ENCODE data around the gene VTA1. TPM values are rescaled to one million over a fixed set of nuclear protein-coding genes. Genes with fewer than 3 reads are reported as not detected.

VTA1 gene
- polyA plus RNA-seq, 4 donors = 42.0 to 73.9 (median 47.1) TPM

DNA sequence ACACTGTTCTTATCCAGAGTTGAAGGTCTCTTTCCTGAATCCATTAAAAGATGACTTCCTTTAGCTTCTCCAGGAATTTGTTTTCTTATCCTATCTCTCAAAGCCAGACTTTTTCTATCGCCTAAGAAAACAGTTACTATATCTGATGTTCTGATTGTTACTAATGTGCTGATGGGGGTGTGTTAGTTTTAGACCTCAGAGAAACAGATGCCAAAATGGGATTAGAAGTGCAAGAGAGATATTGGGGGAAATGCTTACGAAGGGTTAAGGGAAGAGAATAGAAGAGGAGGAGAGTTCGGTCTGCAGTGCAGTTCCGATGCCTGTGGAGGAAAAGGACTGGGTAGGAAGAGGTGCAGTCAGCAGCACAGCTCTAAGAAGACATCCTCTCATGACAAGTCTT is 119.0 kb downstream of the VTA1 start:
- no peak for DNase-seq
- no peaks in the 10 kb centered on the region for H3K27me3 ChIP-seq (ENCODE audit: control insufficient read depth in 3 of 3, insufficient read depth in 3 of 3, low read length in 3 of 3)
- FAIRE-seq = no peak
- 79 to 89% (median 89%) methylated on average over 4 of the region's 4 CpGs for WGBS, 3 donors
- no peaks in the 10 kb centered on the region for H3K9me3 ChIP-seq (ENCODE audit: control insufficient read depth in 2 of 2, insufficient read depth in 1 of 2, low read depth in 1 of 2, low read length in 1 of 2)
- no peak overlapping the region for H3K4me3 ChIP-seq (ENCODE audit: low read depth in 1 of 3, low read length in 3 of 3)
- no peak overlapping the region for H3K27ac ChIP-seq (ENCODE audit: low read depth in 1 of 3, low read length in 2 of 3)
- no peaks in the 10 kb centered on the region for H3K36me3 ChIP-seq (ENCODE audit: control insufficient read depth in 3 of 3, insufficient read depth in 2 of 3, low read depth in 1 of 3, low read length in 3 of 3)
- peaks cover 0 to 5% (median 2%) of the 10 kb centered on the region in 3 donors for H3K4me1 ChIP-seq (ENCODE audit: control insufficient read depth in 3 of 3, insufficient read depth in 2 of 3, low read depth in 1 of 3, low read length in 2 of 3)

DNA sequence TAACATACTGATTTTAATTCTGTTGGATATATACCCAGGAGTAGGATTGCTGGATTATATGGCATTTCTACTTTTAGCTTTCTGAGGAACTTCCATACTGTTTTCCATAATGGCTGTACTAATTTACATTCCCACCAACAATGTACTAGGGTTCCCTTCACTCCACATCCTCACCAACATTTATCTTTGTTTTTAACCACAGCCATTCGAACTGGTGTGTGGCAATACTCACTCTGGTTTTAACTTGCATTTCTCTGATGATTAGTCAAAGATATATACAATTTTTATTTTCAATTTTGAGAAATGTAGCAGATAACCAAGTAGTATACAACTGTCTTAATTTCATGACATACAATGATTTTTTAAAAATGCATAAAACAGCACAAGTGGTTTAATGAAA is 124.4 kb downstream of the VTA1 start:
- Histone ChIP-seq H3K4me3 (ENCODE audit: low read depth in 1 of 3, low read length in 3 of 3) (no peak overlapping the region), H3K27me3 (ENCODE audit: control insufficient read depth in 3 of 3, insufficient read depth in 3 of 3, low read length in 3 of 3) (no peaks in the 10 kb centered on the region), H3K36me3 (ENCODE audit: control insufficient read depth in 3 of 3, insufficient read depth in 2 of 3, low read depth in 1 of 3, low read length in 3 of 3) (no peaks in the 10 kb centered on the region), H3K9me3 (ENCODE audit: control insufficient read depth in 2 of 2, insufficient read depth in 1 of 2, low read depth in 1 of 2, low read length in 1 of 2) (no peaks in the 10 kb centered on the region), H3K4me1 (ENCODE audit: control insufficient read depth in 3 of 3, insufficient read depth in 2 of 3, low read depth in 1 of 3, low read length in 2 of 3) (peaks cover 0 to 22% (median 2%) of the 10 kb centered on the region in 3 donors), H3K27ac (ENCODE audit: low read depth in 1 of 3, low read length in 2 of 3) (no peak overlapping the region)
- FAIRE-seq = no peak
- no peak for DNase-seq
- WGBS, 3 donors = 65 to 93% (median 75%) methylated on average over 1 of the region's 1 CpG

Other genes with a start within 250 kb of the VTA1 start
- gene GJE1, start 14.3 kb upstream of the VTA1 start, polyA plus RNA-seq = not detected
- gene NMBR, start 141 bp upstream of the VTA1 start, polyA plus RNA-seq = under 1 TPM in 1 of 4 donors, not detected in 3; 0.04 TPM
- gene ADGRG6, start 154.7 kb downstream of the VTA1 start, polyA plus RNA-seq = 10 to 100 TPM in 2 of 4 donors, 1 to 10 TPM in 2; 5.4 to 25.8 (median 11.1) TPM